Measurements from ENCODE around the gene SH2D5.

GRCh38 chr1:20716232-20716631 is 16.3 kb downstream of the SH2D5 start:
- no peak for TF ChIP-seq PATZ1 (CRISPR knock-in tag; IDR thresholded peaks at IDR 0.05; ENCODE audit: borderline replicate concordance)
- TF ChIP-seq TCF4 (CRISPR knock-in tag; IDR thresholded peaks at IDR 0.05; ENCODE audit: borderline replicate concordance): no peak
- TF ChIP-seq ZFP3 (CRISPR knock-in tag; IDR thresholded peaks at IDR 0.05): no peak
- no peak for TF ChIP-seq CREB5 (CRISPR knock-in tag; IDR thresholded peaks at IDR 0.05; ENCODE audit: low read depth)
- TF ChIP-seq ZNF565 (CRISPR knock-in tag; conservative IDR thresholded peaks at IDR 0.05; ENCODE audit: low read depth): no peak
- TF ChIP-seq TSHZ2 (CRISPR knock-in tag; IDR thresholded peaks at IDR 0.05): no peak
- no peak for TF ChIP-seq ZFP30 (CRISPR knock-in tag; IDR thresholded peaks at IDR 0.05)
